ENCODE measurements around the gene FOXP1. TPM values are rescaled to one million over a fixed set of nuclear protein-coding genes. Genes with fewer than 3 reads are reported as not detected.

The FOXP1 gene
- total RNA-seq, 1 donor = 455 TPM

DNA sequence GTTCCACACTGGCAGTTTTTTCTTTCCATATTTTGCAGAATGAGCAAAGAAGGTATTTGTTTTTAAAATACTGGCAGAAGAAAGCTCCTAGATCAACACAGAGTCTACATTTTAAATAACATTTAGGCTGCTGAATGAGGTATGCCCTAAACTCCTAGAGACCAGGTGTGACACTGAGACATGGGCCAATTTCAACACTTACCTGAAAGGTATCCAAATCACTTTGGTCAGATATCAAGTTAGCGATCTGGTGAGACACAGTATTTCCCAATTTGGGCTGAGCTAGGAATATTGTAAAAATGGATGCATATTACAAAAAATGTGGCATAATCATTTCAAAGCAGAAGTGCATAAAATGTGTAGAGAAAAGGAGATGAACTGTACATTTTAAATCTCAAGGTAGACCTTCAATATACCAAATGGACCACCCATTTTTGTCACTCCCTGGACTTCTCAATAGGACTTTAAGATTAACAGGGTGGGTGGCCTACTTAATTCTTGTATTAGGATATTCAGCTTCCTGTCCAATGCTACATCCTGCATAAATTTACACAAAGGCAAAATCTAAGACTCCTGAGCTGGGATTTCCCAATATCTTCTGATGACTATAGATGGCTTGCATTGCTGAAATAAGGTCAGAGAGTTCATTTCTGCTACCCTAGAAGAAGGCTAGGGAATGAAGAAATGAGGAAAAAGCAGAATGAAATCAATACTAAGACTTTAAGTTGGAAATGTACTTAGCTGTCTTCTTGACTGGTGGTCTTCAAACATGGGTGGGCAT is 487.8 kb downstream of the FOXP1 start:
- no peaks in the 10 kb centered on the region for H3K9me3 ChIP-seq (ENCODE audit: low read depth, low read length)
- peaks cover 9% of the 10 kb centered on the region for H3K4me1 ChIP-seq (ENCODE audit: insufficient read depth, low read length)
- no peak overlapping the region for H3K4me3 ChIP-seq (ENCODE audit: low read length)
- H3K27me3 ChIP-seq (ENCODE audit: insufficient read depth, low read length) = no peaks in the 10 kb centered on the region

DNA sequence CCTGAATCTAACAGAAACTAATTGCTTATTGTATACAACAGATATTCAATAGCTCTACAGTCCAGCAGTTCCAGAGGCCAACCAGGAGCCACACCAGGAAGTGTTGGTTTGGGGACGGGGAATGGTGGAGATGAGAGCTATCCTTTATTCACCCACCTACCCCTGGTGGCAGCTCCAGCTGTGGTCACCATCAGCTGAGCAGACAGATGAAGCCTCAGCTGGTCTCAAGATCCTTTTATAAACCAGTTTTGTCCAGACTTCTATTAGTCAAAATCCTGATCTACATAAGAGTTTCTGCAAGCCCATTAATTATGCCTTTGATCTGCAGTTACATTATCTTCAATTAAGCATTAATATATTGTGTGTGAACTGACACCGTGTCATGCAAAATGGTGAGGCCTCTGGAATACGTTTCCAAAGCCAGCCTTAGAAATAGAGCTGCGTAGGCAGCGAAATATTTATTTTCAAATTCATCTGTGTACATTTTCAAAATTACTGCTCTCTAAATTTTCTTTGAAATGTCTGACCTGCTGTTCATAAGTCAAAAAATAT is 488.8 kb downstream of the FOXP1 start:
- Histone ChIP-seq H3K9me3 (ENCODE audit: low read depth, low read length) (no peaks in the 10 kb centered on the region), H3K27me3 (ENCODE audit: insufficient read depth, low read length) (no peaks in the 10 kb centered on the region), H3K4me1 (ENCODE audit: insufficient read depth, low read length) (peaks cover 12% of the 10 kb centered on the region), H3K4me3 (ENCODE audit: low read length) (no peak overlapping the region)

- H3K4me1 ChIP-seq (ENCODE audit: insufficient read depth, low read length) = peaks cover 33% of the 10 kb centered on the region
- H3K4me3 ChIP-seq (ENCODE audit: low read length) = no peak overlapping the region
- no peaks in the 10 kb centered on the region for H3K27me3 ChIP-seq (ENCODE audit: insufficient read depth, low read length)
- H3K9me3 ChIP-seq (ENCODE audit: low read depth, low read length) = no peaks in the 10 kb centered on the region
Observed at GRCh38 chr3:71092665-71093064, 490.9 kb downstream of the FOXP1 start.

DNA sequence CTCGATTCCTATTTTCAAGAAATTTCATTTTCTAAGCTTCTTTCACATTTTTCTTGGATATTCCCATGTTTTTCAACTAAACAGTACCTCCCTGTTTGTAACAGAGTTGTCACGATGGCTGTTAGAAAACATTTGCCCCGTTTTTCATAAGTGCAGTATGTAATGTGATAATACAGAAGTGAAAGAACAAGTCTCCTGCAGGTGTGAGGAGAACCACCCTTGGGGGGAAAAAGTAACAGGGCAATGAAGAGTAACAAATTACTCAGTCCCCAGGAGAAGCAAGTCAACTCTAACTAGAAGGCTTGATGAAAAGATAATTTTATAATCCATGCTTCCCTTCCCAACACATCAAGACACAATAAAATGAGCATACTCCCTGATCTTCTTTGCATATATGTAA is 493.3 kb downstream of the FOXP1 start:
- no peaks in the 10 kb centered on the region for H3K9me3 ChIP-seq (ENCODE audit: low read depth, low read length)
- H3K4me1 ChIP-seq (ENCODE audit: insufficient read depth, low read length) = peaks cover 46% of the 10 kb centered on the region
- H3K4me3 ChIP-seq (ENCODE audit: low read length) = no peak overlapping the region
- no peaks in the 10 kb centered on the region for H3K27me3 ChIP-seq (ENCODE audit: insufficient read depth, low read length)

DNA sequence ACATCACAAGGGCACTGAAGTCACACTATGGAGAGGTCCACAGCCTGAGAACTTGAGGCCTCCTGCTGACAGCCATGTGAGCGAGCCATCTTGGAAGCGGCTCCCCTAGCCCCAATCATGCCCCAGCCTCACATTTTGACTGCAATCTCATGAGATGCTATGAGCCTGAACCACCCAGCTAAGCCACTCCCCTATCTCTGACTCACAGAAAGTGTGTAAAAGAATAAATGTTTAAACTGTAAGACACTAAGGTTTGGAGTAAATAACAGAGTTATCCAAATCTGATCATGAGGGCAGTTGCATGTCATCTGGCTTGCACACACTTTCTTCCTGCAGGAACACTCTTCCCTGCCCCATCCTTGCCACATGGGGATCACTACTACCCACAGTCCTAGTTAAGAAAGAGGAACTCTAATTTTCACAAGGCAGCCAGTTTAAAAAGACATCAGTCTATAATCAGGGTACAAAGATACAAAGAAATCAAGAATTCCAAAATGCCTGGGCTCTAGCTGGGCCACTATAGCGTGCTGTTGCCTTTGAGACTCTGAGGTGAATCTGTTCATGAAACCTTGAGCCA is 494.2 kb downstream of the FOXP1 start:
- Histone ChIP-seq H3K9me3 (ENCODE audit: low read depth, low read length) (no peaks in the 10 kb centered on the region), H3K27me3 (ENCODE audit: insufficient read depth, low read length) (no peaks in the 10 kb centered on the region), H3K4me3 (ENCODE audit: low read length) (no peak overlapping the region), H3K4me1 (ENCODE audit: insufficient read depth, low read length) (peaks cover 46% of the 10 kb centered on the region)

DNA sequence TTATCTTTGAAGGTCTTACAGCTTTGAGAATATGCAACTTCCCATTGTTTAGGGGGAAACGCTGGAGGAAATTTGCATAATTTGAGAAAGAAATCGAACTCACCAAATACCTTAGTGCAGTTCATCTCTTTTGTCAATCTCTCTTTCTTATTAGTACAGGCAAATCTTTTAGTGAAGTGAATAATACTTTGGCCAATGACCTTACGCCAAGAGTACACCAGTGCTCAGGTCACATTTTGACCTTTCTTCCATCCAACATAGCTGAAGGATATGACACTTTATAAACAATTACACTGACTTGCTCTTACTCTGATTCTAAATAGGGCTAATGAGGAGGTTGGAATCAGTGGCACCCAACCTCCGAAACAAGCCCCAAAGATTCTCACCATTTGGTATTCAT is 494.8 kb downstream of the FOXP1 start:
- Histone ChIP-seq H3K4me3 (ENCODE audit: low read length) (no peak overlapping the region), H3K4me1 (ENCODE audit: insufficient read depth, low read length) (peaks cover 50% of the 10 kb centered on the region), H3K9me3 (ENCODE audit: low read depth, low read length) (no peaks in the 10 kb centered on the region), H3K27me3 (ENCODE audit: insufficient read depth, low read length) (no peaks in the 10 kb centered on the region)

- no peak overlapping the region for H3K4me3 ChIP-seq (ENCODE audit: low read length)
Observed at GRCh38 chr3:71088019-71088708, 495.4 kb downstream of the FOXP1 start.

DNA sequence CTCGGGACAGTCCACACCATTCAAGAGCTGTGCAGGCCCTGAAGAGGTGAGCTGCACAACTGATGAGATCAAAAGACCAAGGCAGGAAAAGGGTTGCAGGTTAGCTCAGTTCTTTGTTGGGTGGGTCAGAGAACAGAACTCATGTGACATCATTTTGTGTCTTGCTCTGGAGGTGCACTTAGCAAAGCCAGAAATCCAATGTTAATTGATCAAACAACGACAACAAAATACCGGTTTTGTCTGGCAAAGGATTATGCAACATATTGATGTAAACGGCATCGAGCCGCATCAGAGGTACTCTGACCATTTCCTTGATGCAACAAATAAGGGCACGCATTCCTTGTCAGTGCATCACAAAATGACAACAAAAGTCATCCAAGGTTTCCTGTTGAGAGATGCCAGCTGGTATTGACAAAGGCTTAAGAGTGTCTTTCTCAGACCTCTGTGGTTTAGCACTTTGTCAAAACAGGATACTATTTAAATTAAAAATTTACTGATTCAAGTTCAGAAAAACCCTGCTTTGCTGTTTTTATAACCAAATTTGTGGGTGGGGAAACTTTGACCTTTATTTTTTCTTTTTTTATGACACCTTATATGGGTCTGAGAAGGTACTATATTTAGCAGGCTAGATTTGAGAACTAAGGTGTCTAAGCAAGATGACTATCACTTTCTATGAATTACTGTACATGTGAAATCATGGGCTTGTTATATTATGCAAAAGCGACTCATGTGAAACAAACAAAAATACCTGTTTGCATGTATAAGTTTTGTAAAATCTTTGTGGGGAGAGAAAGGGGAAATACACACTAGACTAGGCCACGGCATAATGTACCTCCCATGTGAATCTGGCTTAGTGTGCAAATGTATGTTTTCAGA is 496.1 kb downstream of the FOXP1 start:
- Histone ChIP-seq H3K9me3 (ENCODE audit: low read depth, low read length) (no peaks in the 10 kb centered on the region), H3K27me3 (ENCODE audit: insufficient read depth, low read length) (no peaks in the 10 kb centered on the region), H3K4me1 (ENCODE audit: insufficient read depth, low read length) (peaks cover 60% of the 10 kb centered on the region), H3K4me3 (ENCODE audit: low read length) (no peak overlapping the region)

More at GRCh38 chr3:71088019-71088708, 495.4 kb downstream of the FOXP1 start:
- Histone ChIP-seq H3K4me1 (ENCODE audit: insufficient read depth, low read length) (peaks cover 56% of the 10 kb centered on the region), H3K27me3 (ENCODE audit: insufficient read depth, low read length) (no peaks in the 10 kb centered on the region), H3K9me3 (ENCODE audit: low read depth, low read length) (no peaks in the 10 kb centered on the region)

DNA sequence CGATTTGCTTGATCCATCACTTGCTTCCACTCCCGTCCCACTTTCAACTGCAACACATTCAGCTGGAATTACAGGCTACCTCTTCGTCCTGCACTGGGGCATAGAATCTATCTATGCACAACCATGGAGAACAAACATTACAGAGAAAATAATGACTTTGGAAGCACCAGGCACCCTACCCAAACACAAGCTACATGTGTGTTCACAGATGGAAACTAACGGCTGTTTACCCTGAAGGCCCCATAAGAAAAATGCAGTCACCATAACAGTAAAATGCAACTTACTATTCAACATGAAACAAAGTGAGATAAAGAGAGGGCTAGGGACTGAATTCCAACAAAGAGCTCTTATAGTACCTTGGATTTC is 496.8 kb downstream of the FOXP1 start:
- H3K4me1 ChIP-seq (ENCODE audit: insufficient read depth, low read length) = peaks cover 57% of the 10 kb centered on the region
- no peak overlapping the region for H3K4me3 ChIP-seq (ENCODE audit: low read length)
- H3K9me3 ChIP-seq (ENCODE audit: low read depth, low read length) = no peaks in the 10 kb centered on the region
- no peaks in the 10 kb centered on the region for H3K27me3 ChIP-seq (ENCODE audit: insufficient read depth, low read length)

DNA sequence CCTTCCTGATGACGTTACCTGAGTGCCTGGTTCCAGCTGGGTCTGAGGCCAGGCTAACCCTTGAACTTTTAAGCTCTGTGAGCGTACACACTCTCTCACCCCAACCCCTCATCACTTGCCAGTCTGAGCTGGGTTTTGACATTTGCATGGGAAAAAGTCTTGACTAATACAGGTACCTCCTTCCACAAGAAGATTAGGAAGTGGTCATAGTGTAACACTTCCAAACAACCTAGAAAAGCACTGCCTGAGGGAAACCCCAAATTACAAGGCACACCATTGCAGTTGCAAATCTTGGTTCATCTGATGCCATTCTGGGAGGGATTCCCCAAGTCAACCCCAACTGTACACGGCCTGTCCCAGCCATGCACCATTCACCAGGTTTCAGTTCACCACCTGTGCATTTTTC is 499.8 kb downstream of the FOXP1 start:
- H3K4me1 ChIP-seq (ENCODE audit: insufficient read depth, low read length) = peaks cover 59% of the 10 kb centered on the region
- H3K4me3 ChIP-seq (ENCODE audit: low read length) = no peak overlapping the region
- no peaks in the 10 kb centered on the region for H3K27me3 ChIP-seq (ENCODE audit: insufficient read depth, low read length)
- no peaks in the 10 kb centered on the region for H3K9me3 ChIP-seq (ENCODE audit: low read depth, low read length)

GRCh38 chr3:71082833-71083232 is 500.7 kb downstream of the FOXP1 start:
- H3K9me3 ChIP-seq (ENCODE audit: low read depth, low read length) = no peaks in the 10 kb centered on the region
- H3K4me1 ChIP-seq (ENCODE audit: insufficient read depth, low read length) = peaks cover 56% of the 10 kb centered on the region
- H3K4me3 ChIP-seq (ENCODE audit: low read length) = no peak overlapping the region
- no peaks in the 10 kb centered on the region for H3K27me3 ChIP-seq (ENCODE audit: insufficient read depth, low read length)

DNA sequence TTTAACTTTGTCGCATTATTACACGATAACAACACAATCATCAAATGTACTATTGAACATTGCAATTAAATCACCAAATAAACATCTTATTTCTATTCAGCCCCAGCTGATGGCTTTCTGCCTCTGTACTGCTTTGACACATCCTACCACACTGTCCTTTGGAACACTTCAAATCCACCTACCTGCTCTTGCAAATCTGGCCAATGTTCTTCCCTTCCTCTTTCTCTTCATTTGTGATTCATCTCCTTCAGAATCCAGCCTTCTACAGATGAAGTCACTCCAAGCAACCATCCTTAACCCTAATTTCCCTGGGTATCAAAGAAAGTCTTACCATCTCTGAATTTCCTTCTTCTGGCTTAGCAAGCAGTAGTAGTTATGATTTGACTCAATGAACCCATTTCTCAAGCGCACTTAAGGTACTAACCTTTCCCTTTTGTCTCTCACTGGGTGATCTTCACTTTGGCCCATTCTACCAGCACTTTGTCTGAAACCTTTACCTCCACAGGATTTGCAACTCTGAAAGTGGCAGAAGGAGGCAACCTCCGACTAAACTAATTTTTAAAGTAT is 502.9 kb downstream of the FOXP1 start:
- Histone ChIP-seq H3K4me1 (ENCODE audit: insufficient read depth, low read length) (peaks cover 50% of the 10 kb centered on the region), H3K27me3 (ENCODE audit: insufficient read depth, low read length) (no peaks in the 10 kb centered on the region), H3K4me3 (ENCODE audit: low read length) (no peak overlapping the region), H3K9me3 (ENCODE audit: low read depth, low read length) (no peaks in the 10 kb centered on the region)

DNA sequence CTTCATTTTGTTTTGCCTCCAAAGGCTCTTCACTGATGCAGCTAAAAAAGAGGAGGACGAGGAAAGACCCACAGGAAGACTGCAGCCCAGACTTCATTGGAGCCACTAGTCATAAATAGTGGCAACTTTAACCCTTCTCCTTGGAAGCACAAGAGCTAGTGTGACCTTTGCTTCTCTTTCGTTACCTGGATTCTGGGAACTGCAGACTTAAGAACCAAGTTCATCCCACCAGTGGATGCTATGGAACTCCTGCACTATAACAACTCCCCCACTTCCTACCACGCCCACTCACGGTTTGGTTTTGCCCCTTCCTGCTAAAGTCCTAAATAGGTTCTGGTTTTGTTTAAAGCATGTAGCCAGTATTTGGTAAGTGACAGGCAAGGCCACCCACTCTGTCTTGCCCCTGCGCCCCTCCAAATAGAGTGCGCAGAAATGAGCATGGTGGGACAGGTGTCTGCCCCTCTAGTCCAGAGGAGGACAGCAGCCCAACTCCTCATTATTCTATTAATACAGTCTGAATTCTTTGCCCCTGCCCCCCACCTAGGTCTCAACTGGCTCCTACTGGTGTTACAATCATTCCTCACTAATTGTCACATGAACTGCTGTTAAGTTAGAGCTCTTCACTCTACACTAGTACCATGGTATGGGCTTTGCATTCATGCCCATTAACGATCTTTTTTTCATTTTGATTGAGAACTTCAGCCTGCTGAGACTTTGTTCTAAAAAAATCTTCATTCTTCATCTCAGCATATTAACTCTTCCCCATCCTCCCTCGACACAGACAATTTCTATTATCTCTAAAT is 504.6 kb downstream of the FOXP1 start:
- H3K4me1 ChIP-seq (ENCODE audit: insufficient read depth, low read length) = peaks cover 48% of the 10 kb centered on the region
- no peaks in the 10 kb centered on the region for H3K9me3 ChIP-seq (ENCODE audit: low read depth, low read length)
- H3K27me3 ChIP-seq (ENCODE audit: insufficient read depth, low read length) = no peaks in the 10 kb centered on the region
- no peak overlapping the region for H3K4me3 ChIP-seq (ENCODE audit: low read length)

GRCh38 chr3:71078199-71078598 is 505.3 kb downstream of the FOXP1 start:
- H3K4me3 ChIP-seq (ENCODE audit: low read length) = no peak overlapping the region
- H3K9me3 ChIP-seq (ENCODE audit: low read depth, low read length) = no peaks in the 10 kb centered on the region
- H3K27me3 ChIP-seq (ENCODE audit: insufficient read depth, low read length) = no peaks in the 10 kb centered on the region
- H3K4me1 ChIP-seq (ENCODE audit: insufficient read depth, low read length) = peaks cover 41% of the 10 kb centered on the region

Data from mononuclear cell (primary cell).